HG03565 (cell line): ENCODE measurements around the gene GPRIN2.
"Not testable (repeated sequence)": the region's sequence is repeated elsewhere in the genome, so short reads cannot be mapped to it uniquely, and the experiment has no call there.

Experiments used
- ATAC-seq: cut with Tn5 transposase; IDR thresholded peaks from one replicate; pipeline ENCODE4 v1.9.1; 2021; ENCODE audit warnings: mild to moderate bottlenecking, moderate library complexity; ENCODE audit not compliant: unreplicated experiment

Gene GPRIN2

GRCh38 chr10:46538717-46539426 lies 17.6 kb downstream of the GPRIN2 start:
- ATAC-seq: no peak

- ATAC-seq: no peak
These were observed 18.3 kb downstream of the GPRIN2 start for GRCh38 chr10:46538155-46538554.

DNA sequence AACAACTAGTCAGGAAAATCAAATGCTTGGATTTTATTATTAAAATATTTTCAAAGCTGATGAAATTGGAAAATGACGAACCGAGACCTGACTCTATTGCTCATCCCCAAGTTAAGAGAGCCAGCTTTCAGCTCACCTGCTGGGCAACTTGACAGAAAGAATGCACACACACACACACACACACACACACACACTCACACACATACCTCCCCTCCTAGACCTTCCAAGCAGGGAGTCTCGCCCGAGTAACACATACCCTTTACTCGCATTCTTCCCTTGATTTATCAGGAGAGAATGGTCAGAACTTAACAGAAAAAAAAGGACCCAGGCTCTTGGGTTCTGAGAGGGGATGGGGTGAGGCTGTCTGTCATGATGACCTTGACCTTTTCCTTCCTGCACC lies 19.1 kb downstream of the GPRIN2 start:
- no peak for ATAC-seq

- no peak for ATAC-seq
These were observed 19.7 kb downstream of the GPRIN2 start for GRCh38 chr10:46536781-46537180.

- no peak for ATAC-seq
These were observed 20.3 kb downstream of the GPRIN2 start for GRCh38 chr10:46536171-46536570.

- no peak for ATAC-seq
These were observed 21.5 kb downstream of the GPRIN2 start for GRCh38 chr10:46534828-46535524.

- ATAC-seq: not testable (repeated sequence)
These were observed 24.2 kb downstream of the GPRIN2 start for GRCh38 chr10:46532256-46532655.

- ATAC-seq: no peak
These were observed 25.9 kb downstream of the GPRIN2 start for GRCh38 chr10:46530249-46531186.

- not testable (repeated sequence) for ATAC-seq
These were observed 26.7 kb downstream of the GPRIN2 start for GRCh38 chr10:46529742-46530141.

DNA sequence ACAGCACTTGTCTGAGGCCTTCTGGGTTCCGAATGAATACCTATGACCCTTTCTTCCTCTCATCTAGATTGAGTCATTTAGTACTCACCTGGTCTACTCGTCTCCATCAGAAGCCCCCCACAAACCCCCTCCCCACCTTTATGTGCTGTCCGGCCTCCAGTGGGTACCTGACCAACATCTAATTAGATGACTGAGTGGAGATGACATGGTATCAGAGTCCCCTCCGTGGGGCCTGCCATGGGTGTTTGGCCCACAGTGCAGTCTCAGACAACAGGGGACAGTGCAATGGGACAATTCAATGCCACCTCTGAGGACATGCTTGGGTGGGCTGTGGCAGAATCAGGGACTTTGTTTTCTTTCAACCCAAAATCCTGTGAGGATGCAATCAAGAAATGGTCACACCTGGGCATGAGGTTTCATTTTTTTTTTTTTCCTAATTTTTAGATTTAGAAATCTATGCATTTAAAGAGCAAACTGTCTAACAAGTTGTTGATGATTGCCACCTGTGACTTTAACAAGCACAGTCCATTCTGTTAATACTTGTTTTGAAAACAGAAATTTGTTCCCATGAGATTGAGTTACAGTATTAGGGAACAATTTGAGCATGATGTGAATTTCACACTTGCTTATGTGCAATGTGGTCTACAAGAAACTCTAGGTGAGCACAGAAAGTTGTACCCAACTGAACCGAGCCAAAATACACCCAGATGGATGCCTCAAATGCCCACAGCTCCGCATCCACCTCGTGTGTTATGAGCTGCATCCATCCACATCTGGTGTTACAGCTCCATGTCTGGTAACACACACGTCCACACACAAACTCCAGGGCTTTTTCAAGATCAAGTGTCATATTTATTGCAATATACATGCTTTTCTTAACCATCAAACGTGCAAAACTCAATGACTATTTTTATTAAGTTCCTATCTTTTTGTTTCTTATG lies 27.5 kb downstream of the GPRIN2 start:
- ATAC-seq: no peak

- no peak for ATAC-seq
These were observed 28.2 kb downstream of the GPRIN2 start for GRCh38 chr10:46528171-46528671.

- ATAC-seq: no peak
These were observed 29.1 kb downstream of the GPRIN2 start for GRCh38 chr10:46527241-46527811.

GRCh38 chr10:46526682-46527038 lies 29.8 kb downstream of the GPRIN2 start:
- no peak for ATAC-seq

DNA sequence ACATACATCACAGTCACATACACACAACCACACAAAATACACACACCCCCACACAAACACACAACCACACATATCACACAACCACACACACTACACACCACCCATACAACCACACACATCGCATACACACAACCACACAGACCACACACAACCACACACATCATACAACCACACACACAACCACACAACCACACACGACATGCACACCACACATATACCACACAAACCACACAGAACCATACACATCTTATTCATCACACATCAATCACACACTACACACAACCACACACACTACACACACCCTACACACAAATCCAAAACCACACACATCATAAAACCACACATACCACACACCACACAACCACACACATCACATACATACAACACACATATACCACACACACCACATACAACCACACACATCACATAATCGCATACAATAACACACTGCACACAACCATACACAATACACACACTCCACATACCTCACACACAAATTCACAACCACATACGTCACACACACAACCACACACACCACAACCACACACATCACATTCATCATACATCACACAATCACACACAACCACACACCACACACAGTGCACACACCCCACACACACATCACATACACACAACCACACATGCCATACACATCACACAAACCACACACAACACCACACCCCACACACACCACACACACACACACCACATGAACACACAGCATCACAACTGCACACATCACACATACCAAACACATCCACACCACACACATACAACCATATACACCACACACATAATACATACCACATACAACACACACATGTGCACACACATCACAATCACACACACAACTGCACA lies 30.4 kb downstream of the GPRIN2 start:
- no peak for ATAC-seq

- ATAC-seq: no peak
These were observed 31.2 kb downstream of the GPRIN2 start for GRCh38 chr10:46525177-46525823.

GRCh38 chr10:46524472-46525176 lies 31.8 kb downstream of the GPRIN2 start:
- no peak for ATAC-seq

- ATAC-seq: no peak
These were observed 32.4 kb downstream of the GPRIN2 start for GRCh38 chr10:46523962-46524471.
